Effector memory CD4-positive, alpha-beta T cell (primary cell): ENCODE results near the gene STAT6.
"Not testable (repeated sequence)": the region's sequence is repeated elsewhere in the genome, so short reads cannot be mapped to it uniquely, and the experiment has no call there.

Experiments used
- DNase-seq, 3 donors: peaks; one replicate each; pipeline ENCODE4 v3.0.0-alpha.2; 2020
- H3K27ac ChIP-seq: 2 replicates; pipeline ENCODE4 v1.7.0; 2013; ENCODE audit warnings: mild to moderate bottlenecking, low read length, moderate library complexity; ENCODE audit not compliant: insufficient read depth, poor library complexity, severe bottlenecking
- H3K27me3 ChIP-seq: replicated peaks from 2 replicates; pipeline ENCODE4 v1.7.0; 2013; ENCODE audit warnings: mild to moderate bottlenecking, low read length; ENCODE audit not compliant: insufficient read depth, control insufficient read depth, poor library complexity, severe bottlenecking
- H3K36me3 ChIP-seq: 2 replicates; pipeline ENCODE4 v1.7.0; 2013; ENCODE audit warnings: mild to moderate bottlenecking, low read length, moderate library complexity; ENCODE audit not compliant: control insufficient read depth, insufficient read depth
- H3K4me1 ChIP-seq: 2 replicates; pipeline ENCODE4 v1.7.0; 2013; ENCODE audit warnings: low read length, mild to moderate bottlenecking; ENCODE audit not compliant: control insufficient read depth, insufficient read depth, poor library complexity, severe bottlenecking
- H3K4me3 ChIP-seq: 2 replicates; pipeline ENCODE4 v1.7.0; 2013; ENCODE audit warnings: low read length, low read depth, mild to moderate bottlenecking; ENCODE audit not compliant: insufficient read depth, poor library complexity, severe bottlenecking
- H3K9me3 ChIP-seq: 2 replicates; pipeline ENCODE4 v1.7.0; 2013; ENCODE audit warnings: mild to moderate bottlenecking, low read length, moderate library complexity; ENCODE audit not compliant: control insufficient read depth

Gene STAT6

DNA sequence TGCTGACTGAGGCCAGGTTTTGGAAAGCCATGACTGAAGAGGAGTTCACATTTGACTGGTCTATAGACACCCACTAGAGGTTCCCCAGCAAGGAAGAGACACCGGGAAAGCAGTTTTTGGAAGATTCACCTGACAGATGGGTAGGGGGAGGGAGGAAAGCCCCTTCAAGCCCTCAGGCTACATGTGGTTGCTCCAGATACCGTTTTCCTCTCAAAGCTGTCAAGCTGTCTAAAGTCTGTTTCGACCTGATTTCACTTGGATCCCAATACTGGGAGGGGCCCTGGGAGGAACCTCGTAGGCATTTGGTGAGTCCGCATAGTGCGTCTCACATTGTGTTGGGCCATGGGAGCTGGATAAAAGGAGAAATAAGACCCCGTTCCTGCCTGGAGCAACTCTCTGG is 15.4 kb upstream of the STAT6 start:
- no peak for DNase-seq
- Histone ChIP-seq H3K4me3 (no peak overlapping the region), H3K27me3 (no peaks in the 10 kb centered on the region), H3K27ac (no peak overlapping the region), H3K9me3 (no peaks in the 10 kb centered on the region), H3K36me3 (no peaks in the 10 kb centered on the region), H3K4me1 (peaks cover 14% of the 10 kb centered on the region)

DNA sequence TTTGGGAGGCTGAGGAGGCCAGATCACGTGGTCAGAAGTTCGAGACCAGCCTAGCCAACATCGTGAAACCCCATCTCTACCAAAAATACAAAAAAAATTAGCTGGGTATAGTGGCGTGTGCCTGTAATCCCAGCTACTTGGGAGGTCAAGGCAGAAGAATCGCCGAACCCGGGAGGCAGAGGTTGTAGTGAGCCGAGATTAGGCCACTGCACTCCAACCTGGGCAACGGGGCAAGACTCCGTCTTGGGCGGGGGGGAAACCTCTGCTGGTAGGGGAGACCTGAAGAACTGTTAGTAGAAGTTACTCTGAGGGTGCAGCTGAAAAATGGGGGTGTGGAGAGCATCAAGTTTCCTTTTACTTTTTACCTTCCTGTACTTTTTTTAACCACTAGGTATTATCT is 14.9 kb upstream of the STAT6 start:
- no peak overlapping the region for H3K4me3 ChIP-seq
- no peaks in the 10 kb centered on the region for H3K27me3 ChIP-seq
- H3K36me3 ChIP-seq, result no peaks in the 10 kb centered on the region
- H3K9me3 ChIP-seq, result no peaks in the 10 kb centered on the region
- no peak overlapping the region for H3K27ac ChIP-seq
- peaks cover 14% of the 10 kb centered on the region for H3K4me1 ChIP-seq
- DNase-seq, result no peak

DNA sequence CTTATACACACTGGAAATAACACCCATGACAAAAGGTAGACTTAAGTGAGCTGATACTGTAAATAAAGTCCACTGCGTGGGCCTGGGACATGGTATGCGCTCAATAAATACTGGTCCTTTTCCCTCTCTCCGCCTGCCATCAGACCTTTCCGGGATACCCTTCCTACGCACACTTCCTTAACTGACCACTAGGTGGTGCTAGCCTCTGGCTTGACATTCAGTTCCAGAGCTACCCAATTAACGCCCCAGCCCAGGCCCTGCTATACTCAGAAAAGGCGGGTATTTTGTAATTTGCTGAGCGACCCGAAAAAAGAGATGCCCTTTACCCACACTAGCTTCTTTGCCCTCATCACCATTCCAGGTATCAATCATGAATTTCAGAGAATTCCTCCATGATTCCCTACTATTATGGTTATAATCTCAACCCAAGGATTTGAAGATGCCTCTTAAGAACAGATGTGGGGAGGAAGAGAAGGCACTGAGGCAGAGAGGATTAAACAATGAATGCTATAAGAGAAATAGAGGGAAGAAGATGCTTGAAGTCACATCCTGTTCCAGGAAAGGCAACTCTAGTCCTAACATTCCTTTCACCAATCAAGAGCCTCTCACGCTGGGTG is 13.2 kb upstream of the STAT6 start:
- Histone ChIP-seq H3K27me3 (no peaks in the 10 kb centered on the region), H3K36me3 (no peaks in the 10 kb centered on the region), H3K27ac (no peak overlapping the region), H3K4me1 (peaks cover 14% of the 10 kb centered on the region), H3K9me3 (no peaks in the 10 kb centered on the region), H3K4me3 (no peak overlapping the region)
- peak; percentile 49 to 68 (median 62) for DNase-seq

DNA sequence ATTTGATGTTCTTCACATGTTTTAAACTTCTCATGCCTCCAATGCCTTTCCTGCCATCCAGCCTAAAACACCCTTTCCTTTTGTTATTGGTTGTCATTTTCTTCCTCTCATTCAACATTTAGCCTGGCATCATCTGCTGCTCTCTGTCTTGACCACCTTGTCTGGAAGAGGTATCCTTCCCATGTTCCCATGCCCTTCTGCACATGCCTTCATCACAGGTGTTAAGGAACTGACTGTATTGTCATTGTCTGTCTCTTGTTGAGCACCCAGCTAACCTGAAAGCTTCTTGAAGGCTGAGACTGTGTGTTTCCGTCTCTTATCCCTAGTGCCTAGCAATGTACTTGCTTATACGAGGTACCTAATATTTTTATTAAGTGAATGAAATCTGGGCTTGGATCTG is 12.7 kb upstream of the STAT6 start:
- H3K36me3 ChIP-seq, result no peaks in the 10 kb centered on the region
- H3K27me3 ChIP-seq, result no peaks in the 10 kb centered on the region
- no peak for DNase-seq
- H3K27ac ChIP-seq, result no peak overlapping the region
- no peak overlapping the region for H3K4me3 ChIP-seq
- H3K9me3 ChIP-seq, result no peaks in the 10 kb centered on the region
- peaks cover 8% of the 10 kb centered on the region for H3K4me1 ChIP-seq

DNA sequence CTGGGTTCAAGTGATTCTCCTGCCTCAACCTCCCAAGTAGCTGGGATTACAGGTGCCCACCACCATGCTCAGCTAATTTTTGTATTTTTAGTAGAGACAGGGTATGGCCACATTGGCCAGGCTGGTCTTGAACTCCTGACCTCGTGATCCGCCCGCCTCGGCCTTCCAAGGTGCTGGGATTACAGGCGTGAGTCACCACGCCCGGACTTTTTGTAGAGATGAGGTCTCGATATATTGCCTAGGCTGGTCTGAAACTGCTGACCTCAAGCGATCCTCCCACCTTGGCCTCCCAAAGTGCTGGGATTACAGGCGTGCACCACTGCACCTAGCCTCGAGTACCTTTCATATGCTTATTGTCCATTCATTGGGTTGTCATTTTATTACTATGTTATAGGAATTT is 9.6 kb upstream of the STAT6 start:
- H3K4me1 ChIP-seq, H3K27ac ChIP-seq, H3K4me3 ChIP-seq, DNase-seq, H3K36me3 ChIP-seq, H3K9me3 ChIP-seq, H3K27me3 ChIP-seq: not testable (repeated sequence)

DNA sequence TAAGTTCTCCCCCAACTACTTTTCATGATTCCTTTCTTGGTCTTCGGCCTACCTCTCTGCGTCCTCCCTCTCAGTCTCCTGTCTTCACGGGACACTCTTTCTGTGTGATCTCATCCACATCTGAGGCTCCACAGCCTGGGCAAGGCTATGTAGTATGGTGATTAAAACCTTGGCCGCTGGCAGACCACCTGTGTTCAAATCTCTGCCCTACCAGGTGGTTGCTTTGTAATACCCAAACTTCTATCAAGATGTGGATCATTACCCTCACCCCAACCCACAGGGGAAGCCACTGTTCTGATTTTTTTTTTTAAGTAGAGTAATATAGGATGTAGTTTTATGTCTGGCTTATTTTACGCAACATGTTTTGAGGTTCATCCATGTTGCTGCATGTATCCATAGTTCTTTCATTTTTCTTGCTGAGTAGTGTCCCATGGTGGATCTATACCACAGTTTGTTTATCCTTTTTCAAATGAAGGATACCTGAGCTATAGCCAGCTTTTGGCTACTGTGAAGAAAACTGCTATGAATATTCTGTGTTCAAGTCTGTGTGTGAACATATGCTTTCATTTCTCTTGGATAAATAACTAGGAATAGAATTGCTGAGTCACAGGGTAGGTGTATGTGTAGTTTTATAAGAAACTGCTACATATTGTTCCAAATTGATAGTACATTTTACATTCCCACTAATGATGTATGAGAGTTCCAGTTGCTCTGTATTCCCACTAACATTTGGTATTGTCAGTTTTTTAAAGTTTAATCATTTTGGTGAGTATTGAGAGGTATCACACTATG is 8.3 kb upstream of the STAT6 start:
- no peaks in the 10 kb centered on the region for H3K27me3 ChIP-seq
- no peak overlapping the region for H3K27ac ChIP-seq
- H3K4me3 ChIP-seq, result no peak overlapping the region

DNA sequence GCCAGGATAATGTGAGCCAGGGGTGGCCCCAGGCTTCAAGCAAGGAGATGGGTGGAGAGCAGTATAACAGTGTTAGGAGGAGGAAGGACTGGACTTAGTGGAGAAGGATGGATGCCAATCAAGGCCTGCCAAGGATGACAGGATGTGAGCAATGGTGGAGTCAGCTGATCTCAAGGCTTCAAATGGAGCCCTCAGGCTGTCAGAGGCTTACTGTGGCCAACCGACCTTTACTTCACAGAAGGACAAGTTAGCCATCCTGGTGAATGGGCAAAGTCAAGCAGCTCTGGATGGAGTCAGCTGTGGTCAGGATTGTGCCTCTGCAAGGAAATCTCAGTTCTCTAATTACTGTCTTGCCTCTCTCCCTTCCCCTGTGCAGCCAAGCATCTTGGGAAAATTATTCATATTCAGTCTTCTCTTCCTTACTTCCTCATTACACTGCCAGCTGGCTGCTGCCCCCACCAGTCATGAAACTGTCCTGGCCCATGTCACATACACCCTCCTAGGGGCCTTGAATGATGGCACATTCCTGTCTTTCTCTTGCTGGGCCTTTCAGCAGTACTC is 7.6 kb upstream of the STAT6 start:
- no peak for DNase-seq
- no peak overlapping the region for H3K4me3 ChIP-seq
- H3K27ac ChIP-seq, result no peak overlapping the region
- no peaks in the 10 kb centered on the region for H3K4me1 ChIP-seq
- no peaks in the 10 kb centered on the region for H3K27me3 ChIP-seq
- no peaks in the 10 kb centered on the region for H3K36me3 ChIP-seq
- H3K9me3 ChIP-seq, result no peaks in the 10 kb centered on the region

More for the DNA sequence above, 8.3 kb upstream of the STAT6 start:
- H3K4me1 ChIP-seq, result no peaks in the 10 kb centered on the region
- no peaks in the 10 kb centered on the region for H3K9me3 ChIP-seq
- no peaks in the 10 kb centered on the region for H3K36me3 ChIP-seq
- DNase-seq, result no peak

DNA sequence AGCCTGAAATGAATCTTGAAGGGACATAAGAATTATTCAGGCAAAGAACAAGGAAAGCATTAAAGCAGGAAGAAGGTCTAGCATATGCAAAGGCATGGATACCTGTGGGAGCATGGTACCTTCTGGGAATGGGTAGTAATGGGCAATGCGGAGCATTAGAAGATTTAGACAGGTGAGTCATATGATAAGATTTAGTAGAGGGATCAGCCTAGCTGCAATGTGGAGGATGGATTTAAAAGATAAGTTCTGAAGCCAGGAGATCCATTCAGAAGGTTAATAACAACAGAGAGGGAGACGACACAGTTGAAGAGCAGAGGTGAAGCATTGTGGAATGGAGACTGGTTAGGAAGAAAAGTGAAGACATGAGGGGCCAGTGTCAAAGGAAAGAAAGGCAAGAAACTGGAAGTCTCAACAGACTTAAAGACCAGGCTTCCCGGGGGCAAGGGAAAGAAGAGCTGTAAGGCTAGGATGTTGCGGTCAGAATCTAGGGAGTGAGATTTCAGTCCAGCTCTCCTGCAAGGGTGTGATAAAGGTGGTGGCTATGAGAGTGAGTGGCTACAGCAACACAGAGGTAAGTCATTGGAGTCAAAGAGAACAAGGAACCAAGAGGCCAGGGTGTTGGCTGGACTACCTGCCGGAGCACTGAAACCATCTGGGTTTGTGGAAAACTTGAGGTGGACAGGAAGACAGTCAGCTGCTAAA is 5.6 kb upstream of the STAT6 start:
- H3K4me1 ChIP-seq, result peaks cover 11% of the 10 kb centered on the region
- no peaks in the 10 kb centered on the region for H3K9me3 ChIP-seq
- no peaks in the 10 kb centered on the region for H3K36me3 ChIP-seq
- no peak for DNase-seq
- H3K27ac ChIP-seq, result no peak overlapping the region
- H3K4me3 ChIP-seq, result no peak overlapping the region
- H3K27me3 ChIP-seq, result no peaks in the 10 kb centered on the region

DNA sequence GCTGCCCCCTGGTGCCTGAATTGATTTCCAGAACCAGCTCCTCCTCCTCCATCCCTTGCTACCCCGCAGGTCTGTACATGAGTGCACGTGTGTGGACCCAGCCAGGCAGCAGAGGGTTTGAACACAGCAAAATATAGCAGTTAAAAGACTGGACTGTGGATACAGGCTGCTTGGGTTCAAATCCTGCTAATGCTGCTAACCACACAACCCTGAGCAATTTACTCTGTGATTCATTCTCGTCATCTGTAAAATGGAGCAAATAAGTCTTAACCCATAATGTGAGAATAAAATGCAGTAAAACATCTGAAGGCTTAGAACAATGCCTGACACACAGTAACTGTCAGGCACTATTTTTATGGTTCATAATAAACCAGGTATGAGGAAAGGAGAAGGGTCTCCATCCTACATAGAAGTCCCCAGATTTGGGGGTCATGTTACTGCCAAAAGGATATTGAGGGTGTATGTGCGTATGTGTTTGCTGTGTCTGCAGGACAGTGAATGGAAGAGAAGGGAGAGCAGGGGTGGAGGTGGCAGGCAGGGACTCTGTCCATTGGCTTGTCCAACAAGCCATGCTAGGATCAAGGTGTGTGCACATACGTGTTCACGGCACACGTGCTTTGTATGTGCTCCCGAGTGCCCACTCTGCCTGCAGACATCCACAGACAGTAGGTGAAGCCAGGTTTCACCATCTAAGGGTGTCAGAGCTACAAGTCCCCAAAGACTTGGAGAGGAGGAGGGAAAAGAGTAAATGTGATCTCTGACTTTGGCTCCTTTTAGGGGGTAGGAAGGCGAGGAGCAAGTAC is 1.5 kb upstream of the STAT6 start:
- Histone ChIP-seq H3K36me3 (peaks cover 5% of the 10 kb centered on the region), H3K4me3 (peak overlapping the region; percentile 76), H3K27me3 (no peaks in the 10 kb centered on the region), H3K4me1 (peaks cover 32% of the 10 kb centered on the region), H3K27ac (peak overlapping the region; percentile 97), H3K9me3 (no peaks in the 10 kb centered on the region)
- DNase-seq, result no peak
